GM13977 (cell line): ENCODE measurements around the gene DDC.

Experiments
- DNase-seq: peaks from one replicate; pipeline ENCODE4 v3.0.0; 2012; ENCODE audit warnings: low spot score
- in situ Hi-C: fragments of 300-500 bp; cut with MboI; formaldehyde crosslinking; loops from one replicate; pipeline ENCODE4 v1.12.0; 2022; ENCODE audit warnings: low sequenced_read_pairs, low pct_unique_long_range_greater_than_20kb, mixed read lengths, inconsistent platforms; ENCODE audit not compliant: unreplicated experiment
- TF ChIP-seq, protein P1 (sequence below): IDR thresholded peaks from 2 replicates; pipeline ENCODE4 v1.5.1; 2012; ENCODE audit warnings: mild to moderate bottlenecking, control low read depth; ENCODE audit not compliant: insufficient read depth; ENCODE audit errors: extremely low read depth, missing control alignments

The DDC gene

DNA sequence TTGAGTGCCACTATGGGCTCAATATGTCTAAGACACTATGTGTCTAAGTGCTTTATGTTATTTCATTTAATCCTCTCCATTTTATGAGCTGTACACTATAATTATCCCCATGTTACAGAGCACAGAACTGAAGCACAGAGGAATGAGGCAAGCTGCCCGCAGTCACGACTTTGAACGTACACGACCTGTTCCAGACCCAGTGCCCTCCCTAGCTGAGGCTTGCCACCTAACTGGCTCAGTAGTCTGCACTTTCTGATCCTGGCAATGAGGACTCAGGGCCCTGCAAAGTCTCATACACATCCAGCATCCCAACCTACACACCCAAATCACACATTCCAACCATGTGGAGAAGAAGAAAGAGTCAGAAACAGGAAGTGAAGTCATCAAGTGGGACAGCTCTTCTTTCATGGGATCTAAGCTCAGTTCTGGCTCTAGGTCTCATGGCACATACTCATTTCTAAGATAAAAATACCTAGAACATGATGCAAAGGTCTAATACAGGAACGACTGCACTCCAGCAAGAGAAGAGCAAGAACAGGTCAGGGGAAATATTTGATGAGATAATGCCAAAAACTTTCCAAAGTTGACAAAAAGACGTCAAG lies 42.4 kb upstream of the DDC start:
- in situ Hi-C loops, result no loop called here
- TF ChIP-seq, protein P1, sequence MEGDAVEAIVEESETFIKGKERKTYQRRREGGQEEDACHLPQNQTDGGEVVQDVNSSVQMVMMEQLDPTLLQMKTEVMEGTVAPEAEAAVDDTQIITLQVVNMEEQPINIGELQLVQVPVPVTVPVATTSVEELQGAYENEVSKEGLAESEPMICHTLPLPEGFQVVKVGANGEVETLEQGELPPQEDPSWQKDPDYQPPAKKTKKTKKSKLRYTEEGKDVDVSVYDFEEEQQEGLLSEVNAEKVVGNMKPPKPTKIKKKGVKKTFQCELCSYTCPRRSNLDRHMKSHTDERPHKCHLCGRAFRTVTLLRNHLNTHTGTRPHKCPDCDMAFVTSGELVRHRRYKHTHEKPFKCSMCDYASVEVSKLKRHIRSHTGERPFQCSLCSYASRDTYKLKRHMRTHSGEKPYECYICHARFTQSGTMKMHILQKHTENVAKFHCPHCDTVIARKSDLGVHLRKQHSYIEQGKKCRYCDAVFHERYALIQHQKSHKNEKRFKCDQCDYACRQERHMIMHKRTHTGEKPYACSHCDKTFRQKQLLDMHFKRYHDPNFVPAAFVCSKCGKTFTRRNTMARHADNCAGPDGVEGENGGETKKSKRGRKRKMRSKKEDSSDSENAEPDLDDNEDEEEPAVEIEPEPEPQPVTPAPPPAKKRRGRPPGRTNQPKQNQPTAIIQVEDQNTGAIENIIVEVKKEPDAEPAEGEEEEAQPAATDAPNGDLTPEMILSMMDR, result no peak
- DNase-seq, result no peak

GRCh38 chr7:50605059-50605458 lies 39.9 kb upstream of the DDC start:
- TF ChIP-seq, protein P1, result no peak

GRCh38 chr7:50603287-50603686 lies 38.1 kb upstream of the DDC start:
- TF ChIP-seq, protein P1, result no peak
- in situ Hi-C loops, result no loop called here

More at GRCh38 chr7:50605059-50605458, 39.9 kb upstream of the DDC start:
- no peak for DNase-seq
- in situ Hi-C loops, result no loop called here

GRCh38 chr7:50599385-50599784 lies 34.2 kb upstream of the DDC start:
- in situ Hi-C loops, result no loop called here
- TF ChIP-seq, protein P1, result no peak
- no peak for DNase-seq

More at GRCh38 chr7:50603287-50603686, 38.1 kb upstream of the DDC start:
- DNase-seq, result no peak

DNA sequence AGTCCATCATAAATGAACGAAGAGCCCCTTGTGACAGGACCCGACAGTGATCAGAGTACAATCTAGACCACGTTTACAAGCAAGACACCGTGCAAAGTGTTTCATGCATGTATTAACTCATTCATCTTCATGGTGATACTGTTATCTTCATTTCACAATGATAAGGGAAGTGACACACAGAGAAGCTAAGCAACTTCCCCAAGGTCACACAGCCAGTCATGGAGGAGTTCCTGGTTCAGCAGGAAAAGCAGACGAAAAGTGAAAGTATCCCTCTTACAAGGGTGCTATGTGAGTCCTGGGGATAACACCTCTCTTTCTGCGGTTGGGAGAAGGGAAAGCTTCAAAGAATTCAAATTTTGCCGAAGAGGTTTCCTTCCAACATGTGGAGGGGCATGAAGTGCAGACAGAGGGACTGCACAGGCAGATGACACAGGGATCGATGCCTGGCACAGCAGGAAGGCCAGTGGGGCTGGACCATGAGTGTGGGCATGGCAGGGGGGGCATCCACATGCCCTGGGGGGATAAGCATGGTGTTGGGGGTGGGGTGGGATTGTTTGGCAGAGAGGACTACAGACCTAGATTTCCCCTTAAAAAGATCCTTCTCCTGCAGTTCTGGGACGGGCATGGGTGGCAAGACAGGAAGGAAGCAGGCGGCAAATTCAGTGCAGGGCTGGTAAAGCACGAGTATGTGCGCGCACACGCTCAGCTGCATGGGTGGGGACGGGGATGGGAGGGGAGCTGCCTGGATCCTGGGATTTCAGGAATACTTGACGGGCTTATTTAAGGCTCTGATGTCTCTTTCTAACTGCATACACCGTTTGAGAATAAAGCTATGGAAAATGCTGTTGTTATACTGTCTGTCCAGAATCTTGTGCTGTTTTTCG lies 33.5 kb upstream of the DDC start:
- TF ChIP-seq, protein P1, result no peak
- DNase-seq, result no peak
- in situ Hi-C loops, result no loop called here

- in situ Hi-C loops, result no loop called here
- DNase-seq, result no peak
- TF ChIP-seq, protein P1, result no peak
These were observed 31.3 kb upstream of the DDC start for GRCh38 chr7:50596484-50596883.
